Nephron (organoid): ENCODE measurements around the gene WDR33.

Experiments used
- H3K27ac Mint-ChIP-seq, 3 experiments: 2 replicates each; pipeline ENCODE4 v1.8.0; 2020; ENCODE audit warnings: mixed read lengths in 3 of 3, mild to moderate bottlenecking in 2 of 3, moderate library complexity in 1 of 3
- H3K27me3 Mint-ChIP-seq: 2 replicates; pipeline ENCODE4 v1.8.0; 2021; ENCODE audit warnings: low read depth, mild to moderate bottlenecking, moderate library complexity, mixed read lengths
- H3K36me3 Mint-ChIP-seq: 2 replicates; pipeline ENCODE4 v1.8.0; 2020; ENCODE audit warnings: low read depth, mixed read lengths
- H3K4me1 Mint-ChIP-seq: 2 replicates; pipeline ENCODE4 v1.8.0; 2020; ENCODE audit warnings: mixed read lengths
- H3K4me3 Mint-ChIP-seq, 3 experiments: 2 replicates each; pipeline ENCODE4 v1.8.0; 2020; ENCODE audit warnings: mild to moderate bottlenecking in 3 of 3, mixed read lengths in 3 of 3, moderate library complexity in 2 of 3
- H3K9me3 Mint-ChIP-seq: 2 replicates; pipeline ENCODE4 v1.8.0; 2020; ENCODE audit warnings: mixed read lengths
- TF ChIP-seq, protein P1 (sequence below), 3 experiments: fragments of 200-600 bp; sonication (generic); IDR thresholded peaks; one replicate each; pipeline ENCODE4 v1.5.0; 2021; ENCODE audit warnings: antibody characterized with exemption in 3 of 3; ENCODE audit not compliant: unreplicated experiment in 3 of 3

Gene WDR33

DNA sequence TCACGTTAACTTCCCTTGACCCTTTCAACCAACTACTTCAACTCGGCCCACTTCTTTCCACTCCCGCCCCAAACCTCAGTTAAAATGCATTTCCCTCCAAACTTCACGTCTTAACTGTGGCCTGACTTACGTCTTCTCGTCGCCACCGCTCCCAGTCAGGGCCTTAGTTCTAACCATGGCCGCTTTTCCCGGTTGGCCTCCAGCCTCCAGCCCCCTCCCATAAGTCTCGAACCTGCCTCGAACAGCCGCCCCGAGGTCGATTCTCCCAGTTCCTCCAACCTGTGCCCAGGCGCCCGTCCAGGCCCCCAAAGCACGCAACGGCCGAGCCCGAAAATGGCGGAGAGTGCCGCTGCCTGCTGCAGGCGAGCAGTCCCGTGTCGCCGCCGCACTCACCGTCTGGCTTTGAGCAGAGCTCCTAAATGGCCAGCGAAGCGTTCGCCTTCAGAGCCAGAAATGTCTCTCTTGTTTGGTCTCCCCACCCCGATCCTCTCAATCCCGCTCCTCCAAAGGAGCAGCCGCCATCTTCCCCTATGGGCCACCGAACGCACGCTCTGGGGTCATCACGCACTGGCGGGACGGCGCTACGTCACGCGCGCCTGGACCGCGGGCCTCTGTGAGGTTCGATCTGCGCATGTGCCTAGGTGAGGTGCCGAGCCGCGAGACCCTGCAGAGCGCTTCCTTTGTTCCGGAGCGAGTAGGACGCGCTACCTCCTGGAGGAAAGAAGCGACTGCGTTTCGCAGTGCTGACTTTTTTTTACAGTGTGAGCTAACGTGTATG lies at the start of gene WDR33:
WDR33 (minus strand) TSS at position 553 of the 778 bp plus-strand sequence. CDS start 40,190 bp downstream, outside the sequence.
- peak within 1 kb of the TSS; percentile 96 to 98 (median 98) for H3K4me3 Mint-ChIP-seq
- peaks cover 4% of the 10 kb centered on the region for H3K36me3 Mint-ChIP-seq

GRCh38 chr2:127860130-127860529 lies 49.2 kb upstream of the WDR33 start:
- peaks cover 28% of the 10 kb centered on the region for H3K4me1 Mint-ChIP-seq
- TF ChIP-seq, protein P1, sequence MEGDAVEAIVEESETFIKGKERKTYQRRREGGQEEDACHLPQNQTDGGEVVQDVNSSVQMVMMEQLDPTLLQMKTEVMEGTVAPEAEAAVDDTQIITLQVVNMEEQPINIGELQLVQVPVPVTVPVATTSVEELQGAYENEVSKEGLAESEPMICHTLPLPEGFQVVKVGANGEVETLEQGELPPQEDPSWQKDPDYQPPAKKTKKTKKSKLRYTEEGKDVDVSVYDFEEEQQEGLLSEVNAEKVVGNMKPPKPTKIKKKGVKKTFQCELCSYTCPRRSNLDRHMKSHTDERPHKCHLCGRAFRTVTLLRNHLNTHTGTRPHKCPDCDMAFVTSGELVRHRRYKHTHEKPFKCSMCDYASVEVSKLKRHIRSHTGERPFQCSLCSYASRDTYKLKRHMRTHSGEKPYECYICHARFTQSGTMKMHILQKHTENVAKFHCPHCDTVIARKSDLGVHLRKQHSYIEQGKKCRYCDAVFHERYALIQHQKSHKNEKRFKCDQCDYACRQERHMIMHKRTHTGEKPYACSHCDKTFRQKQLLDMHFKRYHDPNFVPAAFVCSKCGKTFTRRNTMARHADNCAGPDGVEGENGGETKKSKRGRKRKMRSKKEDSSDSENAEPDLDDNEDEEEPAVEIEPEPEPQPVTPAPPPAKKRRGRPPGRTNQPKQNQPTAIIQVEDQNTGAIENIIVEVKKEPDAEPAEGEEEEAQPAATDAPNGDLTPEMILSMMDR (IDR thresholded peaks at IDR 0.05; ENCODE audit: unreplicated experiment in 3 of 3) = no peak
- H3K4me3 Mint-ChIP-seq = peak overlapping the region; percentile 13 to 81 (median 80)
- H3K9me3 Mint-ChIP-seq = no peaks in the 10 kb centered on the region
- H3K36me3 Mint-ChIP-seq = peaks cover 37% of the 10 kb centered on the region
- peak overlapping the region; percentile 38 to 78 (median 51) for H3K27ac Mint-ChIP-seq
- no peaks in the 10 kb centered on the region for H3K27me3 Mint-ChIP-seq

More for the DNA sequence above, at the start of gene WDR33:
- H3K27me3 Mint-ChIP-seq = peaks cover 5% of the 10 kb centered on the region
- peaks cover 43% of the 10 kb centered on the region for H3K4me1 Mint-ChIP-seq
- H3K9me3 Mint-ChIP-seq = no peaks in the 10 kb centered on the region
- TF ChIP-seq, protein P1 (IDR thresholded peaks at IDR 0.05; ENCODE audit: unreplicated experiment in 3 of 3) = no peak
- peak within 1 kb of the TSS; percentile 98 to 99 (median 98) for H3K27ac Mint-ChIP-seq

- Mint-ChIP-seq H3K27me3 (no peaks in the 10 kb centered on the region), H3K4me3 (peak overlapping the region; percentile 70 to 81 (median 80)), H3K4me1 (peaks cover 29% of the 10 kb centered on the region), H3K9me3 (no peaks in the 10 kb centered on the region), H3K36me3 (peaks cover 33% of the 10 kb centered on the region), H3K27ac (peak overlapping the region; percentile 37 to 78 (median 77))
- TF ChIP-seq, protein P1 (IDR thresholded peaks at IDR 0.05; ENCODE audit: unreplicated experiment in 3 of 3) = no peak
Measured at GRCh38 chr2:127859712-127860085, 48.7 kb upstream of the WDR33 start.

- TF ChIP-seq, protein P1 (IDR thresholded peaks at IDR 0.05; ENCODE audit: unreplicated experiment in 3 of 3) = no peak
- H3K4me1 Mint-ChIP-seq = peaks cover 42% of the 10 kb centered on the region
- no peaks in the 10 kb centered on the region for H3K27me3 Mint-ChIP-seq
Measured at GRCh38 chr2:127857265-127857808, 46.4 kb upstream of the WDR33 start.

DNA sequence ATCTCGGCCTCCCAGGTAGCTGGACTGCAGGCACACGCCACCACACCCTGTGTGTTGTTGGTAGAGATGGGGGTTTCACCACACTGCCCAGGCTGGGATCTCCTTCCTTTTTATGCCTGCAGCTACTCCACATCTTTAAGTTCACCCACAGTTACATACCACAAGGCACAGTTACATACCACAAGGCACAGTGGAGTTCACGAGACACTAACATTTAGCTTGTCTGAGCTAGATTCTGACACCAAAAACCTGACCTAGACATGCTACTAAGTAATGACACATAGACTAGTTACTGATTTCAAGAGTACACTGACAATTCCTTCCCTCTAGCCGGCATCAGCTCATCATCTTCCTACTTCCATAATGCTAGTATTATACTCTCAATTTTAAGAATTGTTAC lies 42.7 kb upstream of the WDR33 start:
- peak overlapping the region in 1 of 3 experiments; percentile 9 for H3K4me3 Mint-ChIP-seq
- H3K4me1 Mint-ChIP-seq = peaks cover 28% of the 10 kb centered on the region
- TF ChIP-seq, protein P1 (IDR thresholded peaks at IDR 0.05; ENCODE audit: unreplicated experiment in 3 of 3) = no peak
- H3K27me3 Mint-ChIP-seq = no peaks in the 10 kb centered on the region
- no peak overlapping the region for H3K27ac Mint-ChIP-seq
- peaks cover 52% of the 10 kb centered on the region for H3K36me3 Mint-ChIP-seq
- H3K9me3 Mint-ChIP-seq = no peaks in the 10 kb centered on the region

More at GRCh38 chr2:127857265-127857808, 46.4 kb upstream of the WDR33 start:
- peak overlapping the region; percentile 18 to 43 (median 40) for H3K27ac Mint-ChIP-seq
- peak overlapping the region; percentile 89 to 94 (median 91) for H3K4me3 Mint-ChIP-seq
- H3K36me3 Mint-ChIP-seq = peaks cover 31% of the 10 kb centered on the region
- no peaks in the 10 kb centered on the region for H3K9me3 Mint-ChIP-seq
